ENCODE data around the gene SLC25A1.

DNA sequence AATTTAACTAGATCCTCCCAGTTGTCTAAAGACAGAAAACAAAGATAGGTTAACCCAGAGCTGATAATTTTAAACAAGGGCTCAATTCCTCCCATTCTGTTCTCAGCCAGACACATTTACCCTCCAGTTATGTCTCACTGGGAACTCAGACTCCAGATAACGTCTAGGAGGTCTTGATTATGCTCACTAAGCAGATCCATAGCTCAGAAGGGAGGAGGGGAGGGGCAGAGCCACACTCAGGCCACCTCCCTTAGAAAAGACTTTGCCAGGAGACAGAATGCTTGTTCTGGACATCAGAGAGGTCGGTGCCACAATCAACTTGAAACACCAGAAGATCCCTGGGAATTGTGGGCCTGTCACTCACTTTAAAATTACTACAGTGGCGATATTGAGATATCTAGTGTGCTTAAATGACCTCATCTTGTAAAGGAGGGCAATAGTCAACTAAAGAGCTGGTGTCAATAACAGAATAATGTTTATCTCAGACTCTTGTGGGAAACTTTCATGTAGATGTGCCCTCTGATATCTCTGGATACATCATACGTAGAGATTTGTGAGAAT is 29.8 kb upstream of the SLC25A1 start:
- TF ChIP-seq POLR2A (IDR thresholded peaks at IDR 0.05; ENCODE audit: low read depth, low read length) (no peak), TAF1 (IDR thresholded peaks at IDR 0.05; ENCODE audit: borderline replicate concordance, low read depth, low read length) (no peak), POLR2AphosphoS5 (IDR thresholded peaks at IDR 0.05; ENCODE audit: low read depth, low read length) (no peak)

All from GM12892 (cell line).